22Rv1 (cell line): ENCODE results near the gene MYO1D.

Experiments
- CTCF ChIP-seq: fragments of 450-650 bp; IDR thresholded peaks from 2 replicates; pipeline ENCODE4 v1.5.1; 2017; ENCODE audit warnings: mild to moderate bottlenecking
- ZFX ChIP-seq: fragments of 450-650 bp; IDR thresholded peaks from 2 replicates; pipeline ENCODE4 v1.6.1; 2017; ENCODE audit warnings: antibody characterized with exemption, borderline replicate concordance

- TF ChIP-seq CTCF: no peak
- no peak for TF ChIP-seq ZFX
Observed at GRCh38 chr17:32648450-32648849, 228.5 kb downstream of the MYO1D start.
